A549 (cell line): ENCODE measurements around the gene EIF3D. TPM values are rescaled to one million over a fixed set of nuclear protein-coding genes. Genes with fewer than 3 reads are reported as not detected.

Experiments used
- ATAC-seq, 2 experiments: fragments of 200-7000 bp in 1 of 2; fragments of >200 bp in 1 of 2; cut with Nextera tagmentation in 1 of 2; cut with Tn5 transposase in 1 of 2; 3 replicates each; pipeline versions ENCODE4 v1.8.0 to v1.9.1; 2018 to 2020; ENCODE audit warnings: mild to moderate bottlenecking in 1 of 2, moderate library complexity in 1 of 2
- CTCF ChIA-PET: fragments of 300-600 bp; sonication (Branson Sonifier 250); formaldehyde crosslinking; extraction: SDS; loops from one replicate; lab custom pipeline; 2021; ENCODE audit warnings: antibody characterized with exemption, inconsistent platforms; lab: Yijun Ruan, JAX
- POLR2A ChIA-PET: fragments of 350-600 bp; formaldehyde crosslinking; extraction: SDS; loops from one replicate; lab custom pipeline; 2021; ENCODE audit warnings: antibody characterized with exemption, inconsistent platforms; lab: Yijun Ruan, JAX
- DNase-seq, 2 experiments: peaks; one replicate each; pipeline versions ENCODE4 v3.0.0 to v3.0.0-alpha.2; 2011 to 2016; ENCODE audit warnings: low read depth in 1 of 2, low spot score in 1 of 2
- FAIRE-seq: peaks from 2 replicates; lab custom pipeline; 2011; peaks lifted over from hg19 to GRCh38; lab: Jason Lieb, UNC
- H3K27ac ChIP-seq, 2 experiments: fragments of >200 bp; sonication (Bioruptor Twin); formaldehyde crosslinking; 3 replicates each; pipeline ENCODE4 v1.5.1; 2016 to 2017
- H3K4me1 ChIP-seq: fragments of >200 bp; sonication (Bioruptor Twin); formaldehyde crosslinking; 3 replicates; pipeline ENCODE4 v1.6.1; 2016
- H3K4me2 ChIP-seq: fragments of >200 bp; sonication (Bioruptor Twin); formaldehyde crosslinking; 3 replicates; pipeline ENCODE4 v1.6.1; 2016
- H3K4me3 ChIP-seq: fragments of >200 bp; sonication (Bioruptor Twin); formaldehyde crosslinking; 3 replicates; pipeline ENCODE4 v1.5.1; 2016
- H3K9me3 ChIP-seq: fragments of >200 bp; sonication (Bioruptor Twin); formaldehyde crosslinking; 3 replicates; pipeline ENCODE4 v1.6.1; 2016
- CHD2 ChIP-seq: fragments of 150-350 bp; IDR thresholded peaks from 2 replicates; pipeline ENCODE4 v1.6.1; 2014; ENCODE audit warnings: low read length; ENCODE audit not compliant: partially characterized antibody
- CHD4 ChIP-seq: fragments of 200-600 bp; sonication (generic); IDR thresholded peaks from 2 replicates; pipeline ENCODE4 v1.6.1; 2016; ENCODE audit warnings: antibody characterized with exemption, mild to moderate bottlenecking, borderline replicate concordance
- CTCF ChIP-seq: fragments of >200 bp; sonication (Bioruptor Twin); formaldehyde crosslinking; IDR thresholded peaks from 3 replicates; pipeline ENCODE4 v1.5.1; 2016
- EHF ChIP-seq: fragments of 250-450 bp; sonication (Bioruptor Pico); IDR thresholded peaks from 2 replicates; pipeline ENCODE4 v1.5.0; 2020; ENCODE audit warnings: mild to moderate bottlenecking
- ELK1 ChIP-seq: fragments of 150-350 bp; IDR thresholded peaks from 2 replicates; pipeline ENCODE4 v1.6.1; 2014; ENCODE audit warnings: low read depth, mild to moderate bottlenecking, low read length
- EP300 ChIP-seq, 2 experiments: fragments of >200 bp; sonication (Bioruptor Twin); formaldehyde crosslinking; IDR thresholded peaks; 2 replicates in 1 of 2; 3 replicates in 1 of 2; pipeline ENCODE4 v1.6.1; 2016 to 2017
- GATA3 ChIP-seq: IDR thresholded peaks from 2 replicates; pipeline ENCODE4 v1.6.1; 2012; ENCODE audit warnings: borderline replicate concordance
- HDAC2 ChIP-seq: fragments of 200-600 bp; sonication (generic); IDR thresholded peaks from 2 replicates; pipeline ENCODE4 v1.6.1; 2016
- HES2 ChIP-seq: fragments of >200 bp; sonication (Bioruptor Twin); formaldehyde crosslinking; IDR thresholded peaks from 2 replicates; pipeline ENCODE4 v1.6.1; 2016
- KDM1A ChIP-seq: fragments of 200-600 bp; sonication (generic); IDR thresholded peaks from 2 replicates; pipeline ENCODE4 v1.6.1; 2016; ENCODE audit warnings: low read depth, mild to moderate bottlenecking
- MAFK ChIP-seq: fragments of 450-650 bp; IDR thresholded peaks from 2 replicates; pipeline ENCODE4 v1.6.1; 2014; ENCODE audit not compliant: partially characterized antibody
- MAX ChIP-seq: IDR thresholded peaks from 2 replicates; pipeline ENCODE4 v1.6.1; 2012
- NFE2L2 ChIP-seq: fragments of 150-350 bp; conservative IDR thresholded peaks from 2 replicates; pipeline ENCODE4 v1.6.1; 2014; ENCODE audit warnings: low read length
- NPAS2 ChIP-seq: fragments of 250-450 bp; sonication (Bioruptor Pico); IDR thresholded peaks from 2 replicates; pipeline ENCODE4 v1.8.0; 2022; ENCODE audit warnings: mild to moderate bottlenecking, moderate library complexity, borderline replicate concordance
- PHF8 ChIP-seq: fragments of 200-600 bp; sonication (generic); IDR thresholded peaks from 2 replicates; pipeline ENCODE4 v1.6.1; 2016; ENCODE audit warnings: low read depth, mild to moderate bottlenecking, antibody characterized with exemption, moderate library complexity, borderline replicate concordance
- POLR2AphosphoS2 ChIP-seq: conservative IDR thresholded peaks from 2 replicates; pipeline ENCODE4 v1.6.1; 2012; ENCODE audit warnings: low read length, improper control_type of control experiment, inconsistent platforms
- RAD21 ChIP-seq, 2 experiments: fragments of >200 bp in 1 of 2; sonication (Bioruptor Twin) in 1 of 2; formaldehyde crosslinking in 1 of 2; IDR thresholded peaks in 1 of 2; conservative IDR thresholded peaks in 1 of 2; 2 replicates in 1 of 2; 3 replicates in 1 of 2; pipeline ENCODE4 v1.6.1; 2012 to 2018; ENCODE audit warnings: inconsistent platforms in 1 of 2
- USF2 ChIP-seq: fragments of 450-650 bp; IDR thresholded peaks from 2 replicates; pipeline ENCODE4 v1.6.1; 2014; ENCODE audit warnings: antibody characterized with exemption
- ZC3H11A ChIP-seq: fragments of 450-650 bp; IDR thresholded peaks from 2 replicates; pipeline ENCODE4 v1.6.1; 2014; ENCODE audit warnings: antibody characterized with exemption, mild to moderate bottlenecking
- ZNF302 ChIP-seq: fragments of 250-450 bp; sonication (Bioruptor Pico); IDR thresholded peaks from 2 replicates; pipeline ENCODE4 v1.9.0; 2021; ENCODE audit warnings: inconsistent platforms, mild to moderate bottlenecking, moderate library complexity
- WGBS: methylation state at CpG from one replicate; pipeline ENCODE4 v1.1.6; 2017; ENCODE audit errors: missing lambda C conversion rate; 5-methylcytosine and 5-hydroxymethylcytosine counted together
- polyA plus RNA-seq, 4 experiments: library from polyadenylated mRNA; depleted of rRNA in 3 of 4; stranded (reverse); fragments of >200 nt; fragmentation: RNase III in 1 of 4; extraction: RNeasy Plus Mini Kit Qiagen cat#74134 plus additional on column Dnase treatment in 1 of 4; gene quantifications; 2 replicates in 3 of 4; 3 replicates in 1 of 4; pipeline ENCODE4 v1.2.3, GENCODE V29; 2011 to 2017

Gene EIF3D
- polyA plus RNA-seq, 2 of the 4 experiments (the other 2 are of a cell fraction): 171 to 304 TPM

GRCh38 chr22:36478966-36479365 is 50.0 kb downstream of the EIF3D start:
- ATAC-seq: no peak
- CTCF ChIA-PET: interaction anchor here (0.9 kb wide), 1 partner anchor 9 kb away, joined by 5 read pairs; no protein-coding TSS in a partner anchor

GRCh38 chr22:36475341-36475740 is 53.6 kb downstream of the EIF3D start:
- TF ChIP-seq CTCF (no peak), USF2 (no peak), MAX (no peak), ZNF302 (CRISPR knock-in tag) (no peak), HDAC2 (no peak), CHD4 (no peak), POLR2AphosphoS2 (no peak), PHF8 (no peak), NFE2L2 (no peak), EP300 (IDR thresholded peaks at IDR 0.05) (no peak), HES2 (no peak), EHF (CRISPR knock-in tag) (no peak), ZC3H11A (no peak), CHD2 (no peak), ELK1 (no peak), GATA3 (no peak), MAFK (no peak), RAD21 (conservative IDR thresholded peaks at IDR 0.05 in 1 of 2, IDR thresholded peaks at IDR 0.05 in 1 of 2) (no peak), KDM1A (no peak)
- DNase-seq (no peak), FAIRE-seq (no peak), ATAC-seq (no peak)
- H3K27ac ChIP-seq: no peak overlapping the region
- H3K4me3 ChIP-seq: no peak overlapping the region
- ChIA-PET POLR2A (no interaction called here), CTCF (interaction anchor here (1.0 to 2.2 kb wide), 4 partner anchors 8 to 174 kb away, joined by 4 to 11 read pairs (median 5); no protein-coding TSS in a partner anchor)
- no peaks in the 10 kb centered on the region for H3K9me3 ChIP-seq
- H3K4me1 ChIP-seq: peaks cover 7% of the 10 kb centered on the region; the same call in 1 of the 3 replicates
- H3K4me2 ChIP-seq: no peak overlapping the region
- WGBS: 91% methylated on average over 6 of the region's 6 CpGs

More at GRCh38 chr22:36478966-36479365, 50.0 kb downstream of the EIF3D start:
- WGBS: 95% methylated on average over 4 of the region's 4 CpGs
- no peaks in the 10 kb centered on the region for H3K9me3 ChIP-seq
- DNase-seq: no peak
- no peak for FAIRE-seq
- peaks cover 6% of the 10 kb centered on the region; the same call in 1 of the 3 replicates for H3K4me1 ChIP-seq
- H3K4me2 ChIP-seq: no peak overlapping the region
- POLR2A ChIA-PET: no interaction called here
- TF ChIP-seq NPAS2 (CRISPR knock-in tag): no peak
- TF ChIP-seq EP300 (IDR thresholded peaks at IDR 0.05): no peak
- TF ChIP-seq CHD2: no peak
- no peak overlapping the region for H3K27ac ChIP-seq
- H3K4me3 ChIP-seq: no peak overlapping the region
